DOHH2 (cell line): ENCODE results near the gene SOX12.

Experiments
- H3F3A ChIP-seq: fragments of 200-600 bp; sonication (generic), shearing (Covaris generic); 2 replicates; pipeline ENCODE4 v1.6.0; 2016; ENCODE audit warnings: antibody characterized with exemption, mild to moderate bottlenecking; ENCODE audit not compliant: control insufficient read depth, insufficient read depth
- H3K27ac ChIP-seq: fragments of 200-600 bp; sonication (generic); 2 replicates; pipeline ENCODE4 v1.5.1; 2014; ENCODE audit warnings: low read depth, mild to moderate bottlenecking, low read length, moderate library complexity
- H3K27me3 ChIP-seq: fragments of 200-600 bp; sonication (generic); 2 replicates; pipeline ENCODE4 v1.6.1; 2014; ENCODE audit warnings: mild to moderate bottlenecking, low read length, mixed read lengths; ENCODE audit not compliant: control insufficient read depth
- H3K36me3 ChIP-seq: fragments of 200-600 bp; sonication (generic); 2 replicates; pipeline ENCODE4 v1.6.1; 2014; ENCODE audit warnings: mild to moderate bottlenecking, low read length, moderate library complexity, mixed read lengths; ENCODE audit not compliant: control insufficient read depth
- H3K4me1 ChIP-seq: fragments of 200-600 bp; sonication (generic); 2 replicates; pipeline ENCODE4 v1.6.1; 2014; ENCODE audit warnings: mild to moderate bottlenecking, low read length, mixed read lengths; ENCODE audit not compliant: control insufficient read depth
- H3K4me2 ChIP-seq: fragments of 200-600 bp; sonication (generic); 2 replicates; pipeline ENCODE4 v1.6.0; 2014; ENCODE audit warnings: mild to moderate bottlenecking, low read length, moderate library complexity
- H3K4me3 ChIP-seq: fragments of 200-600 bp; sonication (generic); 2 replicates; pipeline ENCODE4 v1.5.1; 2014; ENCODE audit warnings: mild to moderate bottlenecking, low read length, mixed read lengths
- H3K79me2 ChIP-seq: fragments of 200-600 bp; sonication (generic); 2 replicates; pipeline ENCODE4 v1.6.1; 2014; ENCODE audit warnings: mild to moderate bottlenecking, low read length, mixed read lengths; ENCODE audit not compliant: control insufficient read depth
- H3K9me2 ChIP-seq: fragments of 200-600 bp; sonication (generic); replicated peaks from 2 replicates; pipeline ENCODE4 v1.6.1; 2014; ENCODE audit warnings: mild to moderate bottlenecking, low read length, mixed read lengths; ENCODE audit not compliant: control insufficient read depth
- H3K9me3 ChIP-seq: fragments of 200-600 bp; sonication (generic); 2 replicates; pipeline ENCODE4 v1.6.1; 2014; ENCODE audit warnings: antibody characterized with exemption, low read length, mixed read lengths; ENCODE audit not compliant: control insufficient read depth, insufficient read depth
- H4K20me1 ChIP-seq: fragments of 200-600 bp; sonication (generic); 2 replicates; pipeline ENCODE4 v1.6.0; 2014; ENCODE audit warnings: low read depth, mild to moderate bottlenecking, antibody characterized with exemption, low read length, moderate library complexity; ENCODE audit not compliant: control insufficient read depth, insufficient read depth
- EZH2phosphoT487 ChIP-seq: fragments of 200-600 bp; sonication (generic); IDR thresholded peaks from 2 replicates; pipeline ENCODE4 v1.6.1; 2017; ENCODE audit warnings: borderline replicate concordance, mild to moderate bottlenecking, antibody characterized with exemption, low read length, moderate library complexity, mixed read lengths
- TF ChIP-seq, protein P1 (sequence below): fragments of 200-600 bp; sonication (generic); IDR thresholded peaks from one replicate; pipeline ENCODE4 v1.5.1; 2014; ENCODE audit warnings: antibody characterized with exemption, mild to moderate bottlenecking, low read depth, low read length; ENCODE audit not compliant: poor library complexity, severe bottlenecking

The SOX12 gene

DNA sequence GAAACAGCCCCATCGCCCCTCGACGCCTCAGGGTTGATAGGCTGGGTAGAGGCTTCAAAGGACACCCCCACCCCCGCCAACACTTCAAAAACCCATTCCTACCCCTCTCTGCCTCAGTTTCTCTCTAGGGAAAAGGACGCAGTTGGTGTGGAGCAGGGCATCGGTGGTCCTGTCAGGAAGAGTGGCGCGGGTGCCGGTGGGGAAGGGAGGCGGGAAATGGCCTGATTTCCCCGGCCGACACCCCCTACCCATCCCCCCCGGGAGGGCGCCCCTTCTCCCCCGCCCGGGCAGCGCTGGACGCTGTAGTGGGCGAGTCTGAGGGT is 21.9 kb downstream of the SOX12 start:
- peak overlapping the region; percentile 41; the same call in 1 of the 2 replicates for H3K27ac ChIP-seq
- H3K79me2 ChIP-seq: peaks cover 3% of the 10 kb centered on the region; the same call in 1 of the 2 replicates
- no peaks in the 10 kb centered on the region; the same call in 1 of the 2 replicates for H3K36me3 ChIP-seq
- H3F3A ChIP-seq: peaks cover 5% of the 10 kb centered on the region; the same call in 1 of the 2 replicates
- peaks cover 22% of the 10 kb centered on the region for H3K4me1 ChIP-seq
- peak overlapping the region; percentile 70 for H3K4me2 ChIP-seq
- no peaks in the 10 kb centered on the region for H3K9me3 ChIP-seq
- no peaks in the 10 kb centered on the region for H4K20me1 ChIP-seq
- no peaks in the 10 kb centered on the region for H3K27me3 ChIP-seq
- peak overlapping the region; percentile 97 for H3K4me3 ChIP-seq
- no peaks in the 10 kb centered on the region for H3K9me2 ChIP-seq
- TF ChIP-seq, protein P1, sequence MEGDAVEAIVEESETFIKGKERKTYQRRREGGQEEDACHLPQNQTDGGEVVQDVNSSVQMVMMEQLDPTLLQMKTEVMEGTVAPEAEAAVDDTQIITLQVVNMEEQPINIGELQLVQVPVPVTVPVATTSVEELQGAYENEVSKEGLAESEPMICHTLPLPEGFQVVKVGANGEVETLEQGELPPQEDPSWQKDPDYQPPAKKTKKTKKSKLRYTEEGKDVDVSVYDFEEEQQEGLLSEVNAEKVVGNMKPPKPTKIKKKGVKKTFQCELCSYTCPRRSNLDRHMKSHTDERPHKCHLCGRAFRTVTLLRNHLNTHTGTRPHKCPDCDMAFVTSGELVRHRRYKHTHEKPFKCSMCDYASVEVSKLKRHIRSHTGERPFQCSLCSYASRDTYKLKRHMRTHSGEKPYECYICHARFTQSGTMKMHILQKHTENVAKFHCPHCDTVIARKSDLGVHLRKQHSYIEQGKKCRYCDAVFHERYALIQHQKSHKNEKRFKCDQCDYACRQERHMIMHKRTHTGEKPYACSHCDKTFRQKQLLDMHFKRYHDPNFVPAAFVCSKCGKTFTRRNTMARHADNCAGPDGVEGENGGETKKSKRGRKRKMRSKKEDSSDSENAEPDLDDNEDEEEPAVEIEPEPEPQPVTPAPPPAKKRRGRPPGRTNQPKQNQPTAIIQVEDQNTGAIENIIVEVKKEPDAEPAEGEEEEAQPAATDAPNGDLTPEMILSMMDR: no peak
- no peak for TF ChIP-seq EZH2phosphoT487

DNA sequence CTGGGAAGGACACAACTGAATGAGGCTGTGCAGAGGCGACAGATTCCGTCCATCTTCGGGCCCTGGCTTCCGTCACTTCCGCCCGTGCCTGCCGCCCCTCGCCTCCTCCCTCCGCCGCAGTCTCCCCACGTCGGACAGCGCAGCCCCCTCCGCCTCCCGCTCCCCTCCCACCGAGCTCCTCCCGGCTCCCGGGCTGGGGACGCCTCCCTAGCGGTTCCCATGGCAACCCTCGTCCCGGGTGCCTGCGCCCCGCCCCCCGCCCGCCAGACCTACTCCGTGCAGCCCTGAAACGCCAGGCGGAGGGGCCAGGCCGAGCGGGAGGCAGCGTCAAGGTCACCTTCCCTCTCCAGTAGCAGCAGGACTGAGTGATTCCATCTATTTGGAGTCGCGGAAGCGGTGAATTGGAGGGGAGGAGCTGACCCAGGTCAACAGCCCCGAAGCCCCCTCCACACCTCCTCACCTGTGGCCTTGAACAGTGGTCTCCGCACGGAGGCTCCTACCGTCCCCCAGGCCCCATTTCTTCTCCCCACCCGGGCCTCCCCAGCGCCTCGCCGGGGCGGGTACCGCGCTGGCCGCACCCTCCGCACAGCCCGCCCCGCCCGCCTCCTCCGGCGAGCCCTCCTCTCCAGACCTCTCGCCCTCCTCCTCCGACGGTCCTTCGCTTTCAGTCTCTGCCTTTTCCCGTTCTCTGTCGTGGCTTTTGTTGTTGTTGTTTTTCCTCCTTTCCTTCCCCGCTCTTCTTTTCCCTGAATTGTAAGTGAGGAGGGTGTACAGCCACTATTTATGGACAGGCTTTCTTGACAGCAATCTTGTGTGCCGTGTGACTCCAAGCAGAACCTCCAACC is 22.5 kb downstream of the SOX12 start:
- Histone ChIP-seq H3F3A (peaks cover 5% of the 10 kb centered on the region; the same call in 1 of the 2 replicates), H3K79me2 (peaks cover 3% of the 10 kb centered on the region; the same call in 1 of the 2 replicates), H4K20me1 (no peaks in the 10 kb centered on the region), H3K4me2 (peak overlapping the region; percentile 70), H3K9me2 (no peaks in the 10 kb centered on the region), H3K27me3 (no peaks in the 10 kb centered on the region), H3K4me1 (peaks cover 22% of the 10 kb centered on the region), H3K4me3 (peak overlapping the region; percentile 97), H3K27ac (peak overlapping the region; percentile 41), H3K36me3 (no peaks in the 10 kb centered on the region; the same call in 1 of the 2 replicates), H3K9me3 (no peaks in the 10 kb centered on the region)
- TF ChIP-seq, protein P1: no peak
- no peak for TF ChIP-seq EZH2phosphoT487

DNA sequence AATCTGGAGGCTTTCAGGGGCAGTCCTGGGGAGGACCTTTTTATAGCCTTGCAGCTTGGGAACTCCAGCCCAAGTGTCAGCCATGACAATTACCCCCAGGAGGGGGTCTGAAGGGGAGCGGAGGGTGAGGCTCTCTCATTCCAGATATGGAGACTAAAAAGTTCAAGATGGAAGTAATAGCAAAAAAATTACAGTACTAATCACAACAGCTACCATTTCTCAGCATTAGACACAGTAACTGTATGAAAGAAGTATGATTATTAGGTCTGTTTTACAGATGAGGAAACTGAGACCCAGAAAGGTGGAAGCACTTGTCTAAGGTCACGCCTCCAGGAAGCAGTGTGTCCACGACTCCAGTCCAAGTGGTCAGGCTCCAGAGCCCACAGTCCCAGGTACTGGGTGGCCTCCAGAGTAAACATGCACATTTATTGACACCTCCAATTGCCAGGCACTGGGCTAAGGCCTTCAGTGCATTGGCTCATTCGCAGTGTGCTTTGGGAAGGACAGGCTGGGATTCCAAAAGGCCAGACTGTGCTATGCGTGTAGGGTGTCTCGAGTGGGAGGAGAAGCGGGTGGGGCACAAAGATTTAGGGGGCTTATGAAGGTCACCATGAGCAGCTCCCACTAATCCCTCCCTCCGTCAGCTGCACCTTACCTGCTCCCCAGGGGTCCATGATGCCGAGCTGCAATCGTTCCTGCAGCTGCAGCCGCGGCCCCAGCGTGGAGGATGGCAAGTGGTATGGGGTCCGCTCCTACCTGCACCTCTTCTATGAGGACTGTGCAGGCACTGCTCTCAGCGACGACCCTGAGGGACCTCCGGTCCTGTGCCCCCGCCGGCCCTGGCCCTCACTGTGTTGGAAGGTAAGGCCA is 23.9 kb downstream of the SOX12 start:
- H3K9me2 ChIP-seq: no peaks in the 10 kb centered on the region
- peaks cover 5% of the 10 kb centered on the region; the same call in 1 of the 2 replicates for H3F3A ChIP-seq
- H3K79me2 ChIP-seq: peaks cover 3% of the 10 kb centered on the region; the same call in 1 of the 2 replicates
- H3K9me3 ChIP-seq: no peaks in the 10 kb centered on the region
- H3K36me3 ChIP-seq: no peaks in the 10 kb centered on the region; the same call in 1 of the 2 replicates
- H3K4me3 ChIP-seq: no peak overlapping the region
- TF ChIP-seq EZH2phosphoT487: no peak
- TF ChIP-seq, protein P1: no peak
- peaks cover 23% of the 10 kb centered on the region for H3K4me1 ChIP-seq
- H3K27ac ChIP-seq: no peak overlapping the region
- peak overlapping the region; percentile 70 for H3K4me2 ChIP-seq
- H3K27me3 ChIP-seq: no peaks in the 10 kb centered on the region
- no peaks in the 10 kb centered on the region for H4K20me1 ChIP-seq
